Mammary microvascular endothelial cell (primary cell): Measurements from ENCODE around the gene STX2. TPM values are rescaled to one million over a fixed set of nuclear protein-coding genes. Genes with fewer than 3 reads are reported as not detected.

Source experiments
- total RNA-seq: library from RNA; depleted of rRNA; stranded (reverse); fragments of >200 nt; gene quantifications from 2 replicates; pipeline ENCODE4 v1.2.3, GENCODE V29; 2015

Gene STX2
- 27.2 and 29.2 TPM in 2 replicates for total RNA-seq

GRCh38 chr12:130838951-130839769 lies at the start of gene STX2:
TSS of gene STX2 (minus strand) at chr12:130839250. CDS start at chr12:130839099, 151 bp downstream.

DNA sequence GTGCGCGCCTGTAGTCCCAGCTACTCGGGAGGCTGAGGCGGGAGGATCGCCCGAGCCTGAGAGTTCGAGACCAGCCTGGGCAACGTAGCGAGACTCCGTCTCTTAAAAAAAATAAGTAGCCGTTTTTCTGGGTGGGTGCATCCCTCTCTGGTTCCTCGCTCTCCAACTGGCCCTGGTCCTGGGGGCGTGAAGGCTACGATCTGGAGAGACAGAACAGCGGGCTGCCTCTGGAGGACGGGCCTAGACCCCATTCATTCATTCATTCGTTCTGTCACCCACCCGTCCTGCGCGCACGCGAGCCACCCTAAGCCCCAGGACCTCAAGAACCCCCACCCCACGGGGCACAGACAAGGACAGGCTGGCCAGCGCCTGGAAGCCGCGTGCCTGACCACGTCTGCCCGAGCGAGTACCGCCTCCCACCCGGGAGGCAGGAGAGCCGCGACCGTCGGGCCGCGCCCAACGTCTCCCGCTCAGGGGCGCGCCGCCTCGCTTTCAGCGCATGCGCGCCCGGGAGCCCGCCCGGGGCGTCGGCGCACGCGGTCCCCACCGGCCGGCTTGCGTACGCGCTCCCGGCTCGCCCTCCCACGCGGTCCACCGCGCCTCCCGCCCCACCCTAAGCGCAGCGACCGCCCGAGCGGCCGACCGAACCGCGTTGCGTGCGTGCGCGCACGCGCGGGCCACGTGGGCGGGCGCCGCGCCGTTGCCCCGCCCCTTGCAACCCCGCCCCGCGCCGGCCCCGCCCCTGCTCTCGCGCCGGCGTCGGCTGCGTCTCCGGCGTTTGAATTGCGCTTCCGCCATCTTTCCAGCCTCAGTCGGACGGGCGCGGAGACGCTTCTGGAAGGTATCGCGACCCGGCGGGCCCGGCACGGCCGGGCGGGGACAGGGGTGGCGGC lies 32.5 kb upstream of the STX2 start, which contains the start of gene RAN:
Gene RAN, plus strand, starts transcription at position 781 of the 893 bp plus-strand sequence. CDS start 528 bp downstream, outside the sequence.

Other genes with a start within 250 kb of the STX2 start
- not detected in 2 replicates for gene RIMBP2, start 123.0 kb downstream of the STX2 start, total RNA-seq
- 503 and 529 TPM in 2 replicates for gene RAN, start 32.8 kb upstream of the STX2 start, total RNA-seq
- 0.44 TPM in 1 of 2 replicates, not detected in the other for gene ADGRD1, start 114.7 kb upstream of the STX2 start, total RNA-seq